Sigmoid colon (tissue), 7 donors: ENCODE measurements around the gene ELF5. TPM values are rescaled to one million over a fixed set of nuclear protein-coding genes. Genes with fewer than 3 reads are reported as not detected.

Experiments
- DNase-seq: peaks from one replicate; pipeline ENCODE4 v3.0.0-alpha.2; 2019
- H3K27ac ChIP-seq, 4 donors: fragments of 200-600 bp; sonication (generic); one replicate each; pipeline ENCODE4 v1.5.1; 2016 to 2019; ENCODE audit warnings: mild to moderate bottlenecking in 1 of 4
- H3K27me3 ChIP-seq, 3 donors: fragments of 200-600 bp; sonication (generic); one replicate each; pipeline ENCODE4 v1.5.1; 2019; ENCODE audit warnings: mild to moderate bottlenecking in 1 of 3
- H3K36me3 ChIP-seq, 4 donors: fragments of 200-600 bp; sonication (generic); one replicate each; pipeline ENCODE4 v1.5.1; 2016 to 2019
- H3K4me1 ChIP-seq, 4 donors: fragments of 200-600 bp; sonication (generic); one replicate each; pipeline ENCODE4 v1.5.1; 2017 to 2019
- H3K4me3 ChIP-seq, 4 donors: fragments of 200-600 bp; sonication (generic); one replicate each; pipeline ENCODE4 v1.5.1; 2017 to 2019; ENCODE audit warnings: mild to moderate bottlenecking in 2 of 4, moderate library complexity in 1 of 4
- H3K9me3 ChIP-seq, 4 donors: fragments of 200-600 bp in 3 of 4; sonication (generic) in 3 of 4; one replicate each; pipeline versions ENCODE4 v1.5.1 to v1.6.1; 2013 to 2019
- CTCF ChIP-seq, 4 experiments: fragments of 450-650 bp in 3 of 4; fragments of 200-600 bp in 1 of 4; IDR thresholded peaks; one replicate each; pipeline ENCODE4 v1.5.1; 2016 to 2019; ENCODE audit warnings: antibody characterized with exemption in 4 of 4, mild to moderate bottlenecking in 3 of 4, moderate library complexity in 2 of 4
- EP300 ChIP-seq, 4 donors: sonication (generic); formaldehyde crosslinking; IDR thresholded peaks; one replicate each; pipeline ENCODE4 v1.6.1; 2017; ENCODE audit warnings: antibody characterized with exemption in 4 of 4
- POLR2A ChIP-seq, 2 donors: fragments of 450-650 bp; IDR thresholded peaks; one replicate each; pipeline ENCODE4 v1.6.1; 2016; ENCODE audit warnings: antibody characterized with exemption in 2 of 2, mild to moderate bottlenecking in 2 of 2, moderate library complexity in 2 of 2
- POLR2AphosphoS5 ChIP-seq, 4 donors: sonication (generic); formaldehyde crosslinking; IDR thresholded peaks; one replicate each; pipeline ENCODE4 v1.6.1; 2017; ENCODE audit warnings: antibody characterized with exemption in 4 of 4
- WGBS, 2 donors: extraction: QIAGEN DNeasy Blood & Tissue Kit; methylation state at CpG; one replicate each; pipeline ENCODE4 v1.1.7; 2013; 5-methylcytosine and 5-hydroxymethylcytosine counted together
- intact Hi-C: fragments of 100-400 bp; cut with DNase I; formaldehyde crosslinking; loops from one replicate; pipeline ENCODE4 v1.15.1; 2023
- polyA plus RNA-seq, 3 donors: library from polyadenylated mRNA; stranded (reverse); fragments of 200-250 nt; gene quantifications; one replicate each; pipeline ENCODE4 v1.2.3, GENCODE V29; 2013
- total RNA-seq, 4 donors: library from RNA; depleted of rRNA; stranded (reverse); fragments of >200 nt; gene quantifications; one replicate each; pipeline ENCODE4 v1.1.0, GENCODE V29; 2016
- donor health status: healthy with polysubstance abuse.
- donor health status: Bipolar disorder and iron deficiency.
- donor health status: healthy.

ELF5 gene
- total RNA-seq, result not detected
- polyA plus RNA-seq, result not detected

- H3K27ac ChIP-seq, result no peak within 1 kb of the TSS
- no peak for DNase-seq
- whole genome bisulfite sequencing, 2 donors, result 87 to 88% methylated on average over 17 of the region's 17 CpGs
- intact Hi-C loops, result no loop called here
- H3K9me3 ChIP-seq, result no peaks in the 10 kb centered on the region
- no peaks in the 10 kb centered on the region for H3K4me1 ChIP-seq
- H3K4me3 ChIP-seq, result no peak within 1 kb of the TSS
- no peak for TF ChIP-seq CTCF (IDR thresholded peaks at IDR 0.05)
- no peak for TF ChIP-seq EP300 (IDR thresholded peaks at IDR 0.05)
- TF ChIP-seq POLR2AphosphoS5 (IDR thresholded peaks at IDR 0.05), result no peak
- TF ChIP-seq POLR2A (IDR thresholded peaks at IDR 0.05), result no peak
- no peaks in the 10 kb centered on the region for H3K27me3 ChIP-seq
- no peaks in the 10 kb centered on the region for H3K36me3 ChIP-seq
These were observed at the start of gene ELF5 for GRCh38 chr11:34513682-34514449. Gene ELF5, minus strand, starts transcription at chr11:34513794. Its CDS starts 8,045 bp downstream, at chr11:34505749.

- H3K4me3 ChIP-seq, result no peak overlapping the region
- no peaks in the 10 kb centered on the region for H3K36me3 ChIP-seq
- no peak for DNase-seq
- intact Hi-C loops, result no loop called here
- TF ChIP-seq POLR2AphosphoS5 (IDR thresholded peaks at IDR 0.05) (no peak), EP300 (IDR thresholded peaks at IDR 0.05) (no peak)
- no peaks in the 10 kb centered on the region for H3K4me1 ChIP-seq
- 77 to 85% methylated on average over 2 of the region's 2 CpGs for WGBS, 2 donors
- H3K27ac ChIP-seq, result no peak overlapping the region
- no peaks in the 10 kb centered on the region for H3K9me3 ChIP-seq
- H3K27me3 ChIP-seq, result no peaks in the 10 kb centered on the region
These were observed 49.4 kb upstream of the ELF5 start for GRCh38 chr11:34562976-34563375.

GRCh38 chr11:34560511-34560910 lies 46.9 kb upstream of the ELF5 start:
- WGBS, 2 donors, result 81 to 86% methylated on average over 4 of the region's 4 CpGs
- Histone ChIP-seq H3K4me1 (no peaks in the 10 kb centered on the region), H3K9me3 (no peaks in the 10 kb centered on the region), H3K27ac (no peak overlapping the region), H3K27me3 (no peaks in the 10 kb centered on the region), H3K36me3 (no peaks in the 10 kb centered on the region), H3K4me3 (no peak overlapping the region)
- intact Hi-C loops, result no loop called here
- TF ChIP-seq CTCF (IDR thresholded peaks at IDR 0.05) (no peak), EP300 (IDR thresholded peaks at IDR 0.05) (no peak), POLR2A (IDR thresholded peaks at IDR 0.05) (no peak), POLR2AphosphoS5 (IDR thresholded peaks at IDR 0.05) (no peak)
- DNase-seq, result no peak

GRCh38 chr11:34558673-34559072 lies 45.1 kb upstream of the ELF5 start:
- intact Hi-C loops, result no loop called here
- TF ChIP-seq POLR2AphosphoS5 (IDR thresholded peaks at IDR 0.05), result no peak
- no peak for TF ChIP-seq CTCF (IDR thresholded peaks at IDR 0.05)
- no peak for TF ChIP-seq EP300 (IDR thresholded peaks at IDR 0.05)
- TF ChIP-seq POLR2A (IDR thresholded peaks at IDR 0.05), result no peak
- Histone ChIP-seq H3K9me3 (no peaks in the 10 kb centered on the region), H3K27me3 (no peaks in the 10 kb centered on the region), H3K4me1 (no peaks in the 10 kb centered on the region), H3K4me3 (no peak overlapping the region), H3K36me3 (no peaks in the 10 kb centered on the region), H3K27ac (no peak overlapping the region)
- no peak for DNase-seq
- WGBS, 2 donors, result 86 to 91% methylated on average over 4 of the region's 4 CpGs

- no peak for DNase-seq
- H3K9me3 ChIP-seq, result no peaks in the 10 kb centered on the region
- intact Hi-C loops, result no loop called here
- no peaks in the 10 kb centered on the region for H3K4me1 ChIP-seq
- H3K36me3 ChIP-seq, result no peaks in the 10 kb centered on the region
- H3K27me3 ChIP-seq, result no peaks in the 10 kb centered on the region
- TF ChIP-seq POLR2A (IDR thresholded peaks at IDR 0.05) (no peak), EP300 (IDR thresholded peaks at IDR 0.05) (no peak), POLR2AphosphoS5 (IDR thresholded peaks at IDR 0.05) (no peak), CTCF (IDR thresholded peaks at IDR 0.05) (no peak)
- WGBS, 2 donors, result 55 to 74% methylated on average over 1 of the region's 1 CpG
- H3K27ac ChIP-seq, result no peak overlapping the region
- no peak overlapping the region for H3K4me3 ChIP-seq
These were observed 44.6 kb upstream of the ELF5 start for GRCh38 chr11:34558211-34558610.
